Measurements from ENCODE around the gene BIN1. TPM values are rescaled to one million over a fixed set of nuclear protein-coding genes. Genes with fewer than 3 reads are reported as not detected.

BIN1 gene
- total RNA-seq, 5 donors from 2014 or later (not counting 1 experiment from before 2014, with no cell fraction given), result 144 to 172 (median 151) TPM

DNA sequence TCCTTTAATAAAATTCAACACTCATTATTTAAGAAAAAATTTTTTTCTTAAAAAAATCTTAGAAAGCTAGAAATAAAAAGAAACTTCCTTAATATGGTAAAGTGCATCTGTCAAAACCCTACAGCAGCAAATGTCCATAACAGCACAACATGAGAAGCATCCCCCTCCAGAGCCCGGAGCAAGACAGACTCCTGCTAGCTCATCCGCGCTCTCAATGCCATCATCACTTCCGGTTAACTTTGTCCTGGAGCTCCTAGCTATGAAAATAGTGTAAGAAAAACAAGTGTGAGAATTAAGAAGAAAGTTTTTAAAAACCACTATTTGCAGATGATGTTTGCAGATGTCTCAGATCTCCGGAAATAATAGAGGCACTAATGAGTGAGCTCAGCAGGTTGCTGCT lies 105.2 kb downstream of the BIN1 start:
- no peaks in the 10 kb centered on the region for H3K9me3 ChIP-seq
- H3K27me3 Mint-ChIP-seq, result peaks cover 0 to 1% of the 10 kb centered on the region in 2 donors
- H3K27ac Mint-ChIP-seq, result no peak overlapping the region
- ChIA-PET CTCF (interaction anchor here in 1 of 2 donors (0.6 kb wide), 1 partner anchor 39 kb away, joined by 3 read pairs; no protein-coding TSS in a partner anchor), POLR2A (no interaction called here)
- WGBS (ENCODE audit: insufficient coverage), result no CpG with 5 or more reads among the region's 5 CpGs
- H3K4me1 Mint-ChIP-seq, result no peaks in the 10 kb centered on the region
- no peak for DNase-seq
- H3K4me1 ChIP-seq (ENCODE audit: control insufficient read depth in 1 of 2, extremely low read depth in 1 of 2, insufficient read depth in 2 of 2, low read length in 2 of 2), result no peaks in the 10 kb centered on the region
- H3K4me3 Mint-ChIP-seq, result no peak overlapping the region
- no peaks in the 10 kb centered on the region for H3K36me3 ChIP-seq (ENCODE audit: control insufficient read depth in 2 of 2, extremely low read depth in 1 of 2, insufficient read depth in 1 of 2, low read length in 1 of 2)
- peaks cover 0 to 9% of the 10 kb centered on the region in 2 experiments for H3K27me3 ChIP-seq (replicated peaks in 1 of 2; ENCODE audit: control insufficient read depth in 2 of 2, extremely low read depth in 1 of 2, insufficient read depth in 2 of 2, low read length in 1 of 2)
- no peak for ATAC-seq (replicated peaks in 1 of 4)
- H3K27ac ChIP-seq (ENCODE audit: low read length), result no peak overlapping the region
- H3K4me3 ChIP-seq (ENCODE audit: control insufficient read depth in 1 of 2, extremely low read depth in 1 of 2, low read length in 1 of 2), result no peak overlapping the region
- H3K36me3 Mint-ChIP-seq, result no peaks in the 10 kb centered on the region
- no peaks in the 10 kb centered on the region for H3K9me3 Mint-ChIP-seq

DNA sequence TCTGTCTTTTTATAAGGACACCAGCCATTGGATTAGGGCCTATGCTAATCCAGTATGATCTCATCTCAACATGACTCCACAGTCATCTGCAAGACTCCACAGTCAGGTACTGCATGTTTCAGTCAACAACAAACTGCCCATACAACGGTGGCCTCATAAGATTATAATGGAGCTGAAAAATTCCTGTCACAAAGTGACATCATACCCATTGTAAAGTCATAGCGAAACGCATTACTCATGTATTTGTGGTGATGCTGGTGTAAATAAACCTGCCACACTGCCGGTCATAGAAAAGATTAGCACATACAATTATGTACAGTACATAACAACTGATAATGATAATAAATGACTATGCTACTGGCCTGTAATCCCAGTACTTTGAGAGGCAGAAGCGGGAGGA lies 106.0 kb downstream of the BIN1 start:
- no peaks in the 10 kb centered on the region for H3K36me3 ChIP-seq (ENCODE audit: control insufficient read depth in 2 of 2, extremely low read depth in 1 of 2, insufficient read depth in 1 of 2, low read length in 1 of 2)
- DNase-seq (no peak), ATAC-seq (replicated peaks in 1 of 4) (no peak)
- H3K4me3 ChIP-seq (ENCODE audit: control insufficient read depth in 1 of 2, extremely low read depth in 1 of 2, low read length in 1 of 2), result no peak overlapping the region
- Mint-ChIP-seq H3K9me3 (no peaks in the 10 kb centered on the region), H3K4me3 (no peak overlapping the region), H3K4me1 (no peaks in the 10 kb centered on the region), H3K27ac (no peak overlapping the region), H3K36me3 (no peaks in the 10 kb centered on the region), H3K27me3 (peaks cover 0 to 2% of the 10 kb centered on the region in 2 donors)
- H3K27ac ChIP-seq (ENCODE audit: low read length), result no peak overlapping the region
- no peaks in the 10 kb centered on the region for H3K4me1 ChIP-seq (ENCODE audit: control insufficient read depth in 1 of 2, extremely low read depth in 1 of 2, insufficient read depth in 2 of 2, low read length in 2 of 2)
- ChIA-PET CTCF (no interaction called here), POLR2A (no interaction called here)
- no peaks in the 10 kb centered on the region for H3K9me3 ChIP-seq
- WGBS (ENCODE audit: insufficient coverage), result no CpG with 5 or more reads among the region's 5 CpGs
- peaks cover 0 to 9% of the 10 kb centered on the region in 2 experiments for H3K27me3 ChIP-seq (replicated peaks in 1 of 2; ENCODE audit: control insufficient read depth in 2 of 2, extremely low read depth in 1 of 2, insufficient read depth in 2 of 2, low read length in 1 of 2)

DNA sequence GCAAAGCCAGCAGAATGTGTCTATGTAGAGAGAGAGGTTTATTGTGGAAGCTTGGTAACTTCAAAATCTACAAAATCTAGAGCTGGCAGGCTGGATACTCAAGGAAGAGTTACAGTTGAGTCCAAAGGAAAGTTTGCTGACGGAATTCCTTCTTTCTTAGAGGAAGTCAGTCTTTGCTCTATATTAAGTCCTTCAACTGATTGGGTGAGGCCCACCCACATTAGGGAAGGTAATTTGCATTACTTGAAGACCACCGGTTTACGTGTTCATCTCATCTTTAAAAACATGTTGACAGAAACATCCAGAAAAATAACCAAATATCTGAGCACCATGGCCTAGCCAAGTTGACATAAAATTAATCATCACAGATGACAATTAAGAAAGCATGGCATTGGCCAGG lies 106.8 kb downstream of the BIN1 start:
- Mint-ChIP-seq H3K4me1 (no peaks in the 10 kb centered on the region), H3K27me3 (peaks cover 0 to 3% of the 10 kb centered on the region in 2 donors), H3K9me3 (no peaks in the 10 kb centered on the region), H3K4me3 (no peak overlapping the region), H3K36me3 (no peaks in the 10 kb centered on the region), H3K27ac (no peak overlapping the region)
- H3K36me3 ChIP-seq (ENCODE audit: control insufficient read depth in 2 of 2, extremely low read depth in 1 of 2, insufficient read depth in 1 of 2, low read length in 1 of 2), result no peaks in the 10 kb centered on the region
- H3K9me3 ChIP-seq, result no peaks in the 10 kb centered on the region
- no peak overlapping the region for H3K4me3 ChIP-seq (ENCODE audit: control insufficient read depth in 1 of 2, extremely low read depth in 1 of 2, low read length in 1 of 2)
- no CpG with 5 or more reads among the region's 3 CpGs for WGBS (ENCODE audit: insufficient coverage)
- no peak for ATAC-seq (replicated peaks in 1 of 4)
- ChIA-PET POLR2A (no interaction called here), CTCF (no interaction called here)
- no peak for DNase-seq
- no peak overlapping the region for H3K27ac ChIP-seq (ENCODE audit: low read length)
- peaks cover 0 to 10% of the 10 kb centered on the region in 2 experiments for H3K27me3 ChIP-seq (replicated peaks in 1 of 2; ENCODE audit: control insufficient read depth in 2 of 2, extremely low read depth in 1 of 2, insufficient read depth in 2 of 2, low read length in 1 of 2)
- H3K4me1 ChIP-seq (ENCODE audit: control insufficient read depth in 1 of 2, extremely low read depth in 1 of 2, insufficient read depth in 2 of 2, low read length in 2 of 2), result no peaks in the 10 kb centered on the region

DNA sequence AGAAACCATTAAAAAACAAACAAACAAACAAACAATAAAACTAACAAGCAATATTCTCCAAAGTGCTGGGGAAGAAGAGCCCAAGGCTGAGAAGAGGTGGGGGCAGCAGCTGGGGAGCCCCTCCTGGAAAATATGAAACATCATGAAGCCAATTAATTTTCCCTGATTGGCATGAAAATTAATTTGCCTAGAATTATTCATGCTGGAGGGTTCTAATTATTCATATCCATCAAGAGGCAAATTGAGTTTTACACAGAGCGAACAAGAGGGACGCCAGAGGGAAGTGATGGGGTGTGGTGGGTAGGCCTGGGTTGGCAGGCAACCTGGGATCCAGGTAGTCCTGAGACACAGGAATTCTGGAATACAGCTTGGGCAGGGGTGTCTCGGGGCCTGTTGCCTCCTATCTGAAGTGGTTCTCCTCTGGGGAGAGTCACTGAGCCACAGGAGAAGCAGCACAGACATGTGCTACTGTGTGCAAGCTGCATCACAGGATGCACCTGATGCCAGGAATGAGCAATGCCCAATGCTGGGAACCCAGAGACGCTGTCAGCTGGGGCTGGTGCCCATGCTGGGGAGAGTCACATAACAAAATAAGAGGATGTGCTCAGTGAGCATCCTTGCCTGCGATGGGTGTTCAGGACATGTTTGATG lies 107.7 kb downstream of the BIN1 start:
- ChIA-PET CTCF (no interaction called here), POLR2A (no interaction called here)
- no peaks in the 10 kb centered on the region for H3K36me3 Mint-ChIP-seq

DNA sequence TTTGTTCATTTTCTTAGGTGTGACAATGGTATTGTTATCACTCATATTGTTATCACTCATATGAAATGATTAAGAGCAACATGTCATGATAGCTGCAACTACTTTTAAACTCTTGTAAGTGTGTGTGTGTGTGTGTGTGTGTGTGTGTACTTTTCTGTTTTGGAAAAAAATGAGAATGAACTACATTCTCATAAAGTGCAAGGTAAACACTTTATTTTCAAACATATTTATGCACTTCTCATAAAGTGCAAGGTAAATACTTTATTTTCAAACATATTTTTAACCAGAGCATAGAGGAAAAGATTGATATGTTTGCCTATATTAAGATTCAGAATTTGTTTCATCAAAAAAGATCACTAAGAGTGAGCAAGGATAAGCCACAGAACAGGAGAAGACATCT lies 108.5 kb downstream of the BIN1 start:
- Histone ChIP-seq H3K9me3 (no peaks in the 10 kb centered on the region), H3K4me3 (ENCODE audit: control insufficient read depth in 1 of 2, extremely low read depth in 1 of 2, low read length in 1 of 2) (no peak overlapping the region), H3K27me3 (replicated peaks in 1 of 2; ENCODE audit: control insufficient read depth in 2 of 2, extremely low read depth in 1 of 2, insufficient read depth in 2 of 2, low read length in 1 of 2) (peaks cover 0 to 12% of the 10 kb centered on the region in 2 experiments), H3K36me3 (ENCODE audit: control insufficient read depth in 2 of 2, extremely low read depth in 1 of 2, insufficient read depth in 1 of 2, low read length in 1 of 2) (no peaks in the 10 kb centered on the region), H3K27ac (ENCODE audit: low read length) (no peak overlapping the region), H3K4me1 (ENCODE audit: control insufficient read depth in 1 of 2, extremely low read depth in 1 of 2, insufficient read depth in 2 of 2, low read length in 2 of 2) (no peaks in the 10 kb centered on the region)
- Mint-ChIP-seq H3K36me3 (no peaks in the 10 kb centered on the region), H3K4me1 (no peaks in the 10 kb centered on the region), H3K27me3 (peaks cover 0 to 6% of the 10 kb centered on the region in 2 donors), H3K4me3 (no peak overlapping the region), H3K9me3 (no peaks in the 10 kb centered on the region), H3K27ac (no peak overlapping the region)
- no peak for DNase-seq
- POLR2A ChIA-PET, result no interaction called here
- no peak for ATAC-seq (replicated peaks in 1 of 4)
- CTCF ChIA-PET, result no interaction called here

More for the DNA sequence above, 107.7 kb downstream of the BIN1 start:
- no peaks in the 10 kb centered on the region for H3K36me3 ChIP-seq (ENCODE audit: control insufficient read depth in 2 of 2, extremely low read depth in 1 of 2, insufficient read depth in 1 of 2, low read length in 1 of 2)
- H3K4me1 ChIP-seq (ENCODE audit: control insufficient read depth in 1 of 2, extremely low read depth in 1 of 2, insufficient read depth in 2 of 2, low read length in 2 of 2), result no peaks in the 10 kb centered on the region
- no peaks in the 10 kb centered on the region for H3K9me3 ChIP-seq
- no peak overlapping the region for H3K4me3 Mint-ChIP-seq
- H3K27me3 ChIP-seq (replicated peaks in 1 of 2; ENCODE audit: control insufficient read depth in 2 of 2, extremely low read depth in 1 of 2, insufficient read depth in 2 of 2, low read length in 1 of 2), result peaks cover 0 to 12% of the 10 kb centered on the region in 2 experiments
- H3K27me3 Mint-ChIP-seq, result peaks cover 0 to 6% of the 10 kb centered on the region in 2 donors
- 54% methylated on average over 4 of the region's 5 CpGs for WGBS (ENCODE audit: insufficient coverage)
- H3K27ac ChIP-seq (ENCODE audit: low read length), result no peak overlapping the region
- no peaks in the 10 kb centered on the region for H3K9me3 Mint-ChIP-seq
- DNase-seq (no peak), ATAC-seq (replicated peaks in 1 of 4) (no peak)
- H3K4me1 Mint-ChIP-seq, result no peaks in the 10 kb centered on the region
- H3K4me3 ChIP-seq (ENCODE audit: control insufficient read depth in 1 of 2, extremely low read depth in 1 of 2, low read length in 1 of 2), result no peak overlapping the region
- H3K27ac Mint-ChIP-seq, result no peak overlapping the region

Other genes starting within 250 kb of the BIN1 start
- gene TEX51, start 208.3 kb downstream of the BIN1 start, total RNA-seq, result not detected
- under 1 TPM in 1 of 5 donors, not detected in 4; 0.16 TPM for gene CYP27C1, start 113.1 kb upstream of the BIN1 start, total RNA-seq
- 10 to 100 TPM; 41.5 to 62.1 (median 52.3) TPM for gene ERCC3, start 187.0 kb upstream of the BIN1 start, total RNA-seq